Activated CD4-positive, alpha-beta T cell treated with anti-CD3 and anti-CD28 coated beads, Interleukin-2, amount 10 ng/mL, durations not matched to agents 7 days and 5 days (primary cell): Measurements from ENCODE around the gene NLRP1. TPM values are rescaled to one million over a fixed set of nuclear protein-coding genes. Genes with fewer than 3 reads are reported as not detected.
"Not testable (repeated sequence)": the region's sequence is repeated elsewhere in the genome, so short reads cannot be mapped to it uniquely, and the experiment has no call there.

Experiments used
- CTCF ChIA-PET: fragments of 350-600 bp; sonication (Branson Sonifier 250); formaldehyde crosslinking; loops from one replicate; lab custom pipeline; 2021; ENCODE audit warnings: antibody characterized with exemption; lab: Charles Lee
- POLR2A ChIA-PET: fragments of 350-600 bp; sonication (Branson Sonifier 250); formaldehyde crosslinking; loops from one replicate; lab custom pipeline; 2021; ENCODE audit warnings: antibody characterized with exemption; lab: Charles Lee
- DNase-seq: peaks from one replicate; pipeline ENCODE4 v3.0.0-alpha.2; 2020
- H3K27ac Mint-ChIP-seq: one replicate; pipeline ENCODE4 v1.8.0; 2021; ENCODE audit warnings: mild to moderate bottlenecking, moderate library complexity, mixed read lengths
- H3K27me3 Mint-ChIP-seq: one replicate; pipeline ENCODE4 v1.8.0; 2021; ENCODE audit warnings: mixed read lengths
- H3K36me3 Mint-ChIP-seq: one replicate; pipeline ENCODE4 v1.8.0; 2021; ENCODE audit warnings: low read depth, mixed read lengths
- H3K4me1 Mint-ChIP-seq: one replicate; pipeline ENCODE4 v1.8.0; 2021; ENCODE audit warnings: mixed read lengths
- H3K4me3 Mint-ChIP-seq: one replicate; pipeline ENCODE4 v1.8.0; 2021; ENCODE audit warnings: mild to moderate bottlenecking, moderate library complexity, mixed read lengths
- H3K9me3 Mint-ChIP-seq: one replicate; pipeline ENCODE4 v1.8.0; 2021; ENCODE audit warnings: mixed read lengths
- total RNA-seq, 2 experiments: library from RNA; stranded (reverse); gene quantifications; one replicate each; pipeline ENCODE4 v1.2.3, GENCODE V29; 2021

The NLRP1 gene
- total RNA-seq, 2 experiments from 2014 or later = 81.3 to 82.5 TPM

DNA sequence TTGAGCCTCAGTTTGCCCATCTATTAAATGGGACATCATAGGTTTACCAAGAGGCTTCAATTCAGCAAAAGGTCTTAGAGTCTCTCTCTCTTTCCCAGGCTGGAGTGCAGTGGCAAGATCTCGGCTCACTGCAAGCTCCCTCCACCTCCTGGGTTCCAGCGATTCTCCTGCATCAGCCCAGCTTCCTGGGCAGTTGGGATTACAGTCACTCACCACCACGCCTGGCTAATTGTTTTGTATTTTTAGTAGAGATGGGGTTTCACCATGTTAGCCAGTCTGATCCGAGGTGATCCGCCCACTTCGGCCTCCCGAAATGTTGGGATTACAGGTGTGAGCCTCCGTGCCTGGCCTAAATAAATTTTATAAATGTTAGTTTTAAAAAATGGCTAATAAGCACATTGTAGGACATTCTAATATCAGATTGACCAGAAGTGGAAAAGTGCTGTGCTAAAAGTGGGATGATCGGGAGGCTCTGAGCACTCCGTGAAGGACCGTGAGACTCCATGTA lies 1.0 kb upstream of the NLRP1 start:
- no peak for DNase-seq
- Mint-ChIP-seq H3K4me3 (no peak overlapping the region), H3K9me3 (no peaks in the 10 kb centered on the region), H3K27ac (peak overlapping the region; percentile 98), H3K36me3 (peaks cover 33% of the 10 kb centered on the region), H3K27me3 (peaks cover 8% of the 10 kb centered on the region), H3K4me1 (peaks cover 59% of the 10 kb centered on the region)
- POLR2A ChIA-PET = no interaction called here
- CTCF ChIA-PET = interaction anchor here (0.6 to 1.3 kb wide), 4 partner anchors 119 to 881 kb away, joined by 3 to 6 read pairs (median 4); partner anchors contain the start of gene PELP1

DNA sequence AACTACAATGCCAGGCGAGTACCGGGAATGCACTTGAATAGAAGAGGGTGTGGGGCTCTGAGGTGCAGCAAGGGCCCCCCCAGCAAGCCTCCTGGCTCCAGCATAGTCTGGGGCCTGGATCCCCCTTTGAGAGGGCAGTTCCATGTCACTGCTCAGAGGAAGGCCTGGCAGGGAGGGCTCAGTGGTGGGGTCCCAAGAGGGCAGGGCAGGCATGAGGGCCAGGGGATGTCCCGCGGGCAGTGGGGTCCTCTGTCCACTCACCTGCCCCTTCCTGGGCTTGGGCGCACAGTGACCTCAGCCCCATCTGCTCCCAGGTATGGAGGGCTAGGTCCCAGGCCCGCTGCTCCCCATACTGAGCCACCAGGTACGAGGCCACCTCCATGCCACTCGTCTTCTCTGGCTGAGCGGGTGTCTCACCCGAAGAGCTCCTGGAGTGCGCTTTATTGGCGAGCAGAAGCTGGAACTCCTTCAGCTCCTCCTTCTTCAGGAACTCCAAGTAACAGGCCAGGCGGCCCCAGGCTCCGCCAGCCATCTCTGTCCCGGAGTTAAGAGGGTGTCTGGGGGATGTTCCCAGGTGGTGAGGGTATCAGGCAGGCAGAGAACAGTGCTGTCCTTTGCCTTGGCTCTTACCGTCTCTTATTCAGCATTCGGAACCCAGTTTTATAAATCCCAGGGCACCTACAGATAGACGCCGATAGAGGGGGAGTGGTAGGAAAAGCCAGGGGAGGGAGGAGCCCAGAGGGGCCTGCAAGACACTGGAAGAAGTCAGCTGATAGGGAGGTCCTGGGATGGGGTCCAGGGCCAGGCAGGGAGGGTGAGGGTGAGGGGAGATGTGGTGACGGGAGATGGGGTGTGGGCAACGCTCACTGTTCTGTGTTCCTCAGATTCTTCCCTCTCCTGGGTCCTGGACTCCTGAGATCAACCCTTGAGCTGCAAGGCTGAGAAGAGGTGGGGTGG lies 605 bp downstream of the NLRP1 start:
- ChIA-PET POLR2A (interaction anchor here (1.0 kb wide), 1 partner anchor 83 kb away, joined by 3 read pairs; no protein-coding TSS in a partner anchor), CTCF (no interaction called here)
- Mint-ChIP-seq H3K4me3 (peak overlapping the region; percentile 90), H3K9me3 (no peaks in the 10 kb centered on the region), H3K27me3 (peaks cover under 1% of the 10 kb centered on the region), H3K36me3 (peaks cover 48% of the 10 kb centered on the region), H3K4me1 (peaks cover 71% of the 10 kb centered on the region), H3K27ac (peak overlapping the region; percentile 98)
- DNase-seq = peak; percentile 29

DNA sequence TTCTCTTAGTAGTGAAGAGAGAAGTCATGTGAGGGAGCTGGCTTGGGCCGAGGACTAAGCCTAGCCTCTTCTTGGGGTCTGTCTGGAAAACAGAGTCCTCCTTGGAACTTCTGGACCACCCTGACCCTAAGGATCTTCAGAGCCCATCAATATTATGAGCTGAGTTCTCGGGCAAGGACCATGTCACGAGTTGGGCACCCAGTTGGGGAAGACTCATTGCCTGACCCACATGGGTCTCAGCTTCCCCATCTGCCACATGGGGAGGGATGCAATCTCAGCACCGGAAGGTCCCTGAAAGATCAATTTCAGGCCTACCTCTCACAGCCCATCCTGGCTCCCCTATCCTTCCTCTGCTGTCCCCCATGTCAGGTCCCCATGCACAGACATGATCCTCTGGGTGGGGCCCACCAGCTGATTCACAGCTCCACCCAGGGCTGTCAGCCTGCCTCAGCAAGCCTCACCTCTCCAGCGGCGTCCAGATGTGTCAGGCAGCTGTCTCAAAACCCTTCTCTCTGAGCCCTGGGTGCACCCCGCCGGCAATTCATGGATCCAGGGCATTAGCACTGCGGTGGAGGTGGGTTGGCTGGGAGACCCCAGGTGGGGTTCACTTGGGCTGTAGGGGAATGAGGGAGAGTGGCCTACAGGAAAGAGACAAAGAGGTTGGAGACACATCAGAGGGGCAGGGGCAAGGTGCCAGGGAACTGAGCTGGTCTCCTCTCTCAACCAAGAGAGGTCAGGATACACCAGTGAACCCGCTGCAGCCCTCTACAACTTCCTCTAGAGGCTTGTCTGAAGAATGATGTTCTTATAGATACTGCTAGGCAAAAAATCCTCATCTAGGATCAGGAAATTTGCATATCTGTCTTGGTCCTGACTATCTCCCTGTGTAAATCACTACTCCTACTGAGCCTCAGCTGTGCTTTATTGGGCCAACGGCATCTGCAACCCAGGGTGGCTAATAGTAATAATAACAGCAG lies 1.8 kb downstream of the NLRP1 start:
- Mint-ChIP-seq H3K9me3 (peaks cover 2% of the 10 kb centered on the region), H3K4me1 (peaks cover 77% of the 10 kb centered on the region), H3K36me3 (peaks cover 60% of the 10 kb centered on the region), H3K4me3 (peak overlapping the region; percentile 90), H3K27me3 (no peaks in the 10 kb centered on the region), H3K27ac (peak overlapping the region; percentile 98)
- no peak for DNase-seq
- CTCF ChIA-PET = interaction anchor here (0.9 to 1.4 kb wide), 2 partner anchors 10 to 16 kb away, joined by 3 read pairs; no protein-coding TSS in a partner anchor
- POLR2A ChIA-PET = no interaction called here

DNA sequence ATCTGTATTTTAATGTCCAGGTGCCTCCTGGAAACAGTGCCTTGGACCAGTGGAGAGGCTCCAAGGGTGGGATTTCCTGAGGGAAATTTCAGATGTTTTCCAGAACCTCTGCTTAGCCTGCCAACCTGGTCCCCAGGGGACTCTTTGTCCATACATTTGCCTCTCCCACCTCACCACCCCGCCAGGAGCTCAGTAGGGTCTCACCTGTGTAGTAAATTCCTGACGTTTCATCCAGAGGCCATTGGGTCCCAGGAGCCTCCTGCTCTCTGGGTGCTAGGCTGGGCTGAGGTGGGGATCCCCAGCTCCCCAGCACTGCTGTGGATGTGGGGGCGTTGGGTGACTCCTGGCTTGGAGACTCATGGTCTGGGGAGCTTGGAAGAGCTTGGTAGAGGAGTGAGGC lies 2.7 kb downstream of the NLRP1 start:
- peaks cover 4% of the 10 kb centered on the region for H3K9me3 Mint-ChIP-seq
- CTCF ChIA-PET = interaction anchor here (0.9 to 1.4 kb wide), 2 partner anchors 11 to 15 kb away, joined by 3 read pairs; no protein-coding TSS in a partner anchor
- peak overlapping the region; percentile 66 for H3K27ac Mint-ChIP-seq
- H3K36me3 Mint-ChIP-seq = peaks cover 69% of the 10 kb centered on the region
- H3K4me1 Mint-ChIP-seq = peaks cover 74% of the 10 kb centered on the region
- no peak for DNase-seq
- no peaks in the 10 kb centered on the region for H3K27me3 Mint-ChIP-seq
- no peak overlapping the region for H3K4me3 Mint-ChIP-seq
- POLR2A ChIA-PET = no interaction called here

DNA sequence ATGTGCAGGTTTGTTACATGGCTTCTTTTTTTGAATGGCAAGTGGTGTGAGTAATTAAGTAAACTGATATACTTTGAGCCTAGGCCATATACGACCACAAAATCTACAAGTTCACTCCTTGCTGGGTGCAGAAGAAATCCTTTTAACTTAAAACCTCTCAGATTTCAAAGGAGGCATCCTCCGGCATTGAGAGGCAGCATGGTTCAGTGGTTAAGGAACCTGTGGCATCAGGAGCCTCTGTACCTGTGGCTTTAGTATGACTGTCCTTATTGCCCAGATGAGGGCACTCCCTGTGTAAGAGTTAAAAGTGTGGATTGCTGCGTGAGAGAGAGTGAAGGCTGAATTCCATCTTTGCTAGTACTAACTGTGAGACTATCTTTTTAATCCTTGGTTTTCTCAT lies 3.3 kb downstream of the NLRP1 start:
- Mint-ChIP-seq H3K27me3 (no peaks in the 10 kb centered on the region), H3K27ac (peak overlapping the region; percentile 67), H3K4me3 (no peak overlapping the region), H3K36me3 (peaks cover 76% of the 10 kb centered on the region), H3K9me3 (peaks cover 4% of the 10 kb centered on the region), H3K4me1 (peaks cover 71% of the 10 kb centered on the region)
- DNase-seq = no peak
- POLR2A ChIA-PET = no interaction called here
- CTCF ChIA-PET = no interaction called here

DNA sequence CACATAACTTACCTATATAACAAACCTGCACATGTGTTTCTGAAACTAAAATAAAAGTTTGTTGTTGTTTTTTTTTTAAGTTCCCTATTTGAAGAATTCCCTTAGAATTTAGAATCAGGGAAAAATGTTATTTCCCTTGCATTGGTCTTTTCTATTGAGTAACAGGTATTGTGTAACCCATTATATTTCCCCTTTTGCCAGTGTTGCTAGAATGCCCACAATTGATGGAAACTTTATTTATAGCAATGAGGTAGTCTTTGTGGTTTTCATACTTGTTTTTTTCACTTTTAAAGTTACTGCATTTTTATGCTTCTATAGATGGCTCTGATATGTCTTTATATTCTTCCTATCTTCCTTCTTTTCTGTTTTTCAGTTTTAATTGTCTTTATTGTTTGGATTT lies 3.9 kb downstream of the NLRP1 start:
- no peaks in the 10 kb centered on the region for H3K27me3 Mint-ChIP-seq
- H3K27ac Mint-ChIP-seq = no peak overlapping the region
- DNase-seq = no peak
- H3K9me3 Mint-ChIP-seq = peaks cover 4% of the 10 kb centered on the region
- ChIA-PET POLR2A (no interaction called here), CTCF (no interaction called here)
- H3K4me3 Mint-ChIP-seq = no peak overlapping the region
- peaks cover 68% of the 10 kb centered on the region for H3K4me1 Mint-ChIP-seq
- peaks cover 82% of the 10 kb centered on the region for H3K36me3 Mint-ChIP-seq

DNA sequence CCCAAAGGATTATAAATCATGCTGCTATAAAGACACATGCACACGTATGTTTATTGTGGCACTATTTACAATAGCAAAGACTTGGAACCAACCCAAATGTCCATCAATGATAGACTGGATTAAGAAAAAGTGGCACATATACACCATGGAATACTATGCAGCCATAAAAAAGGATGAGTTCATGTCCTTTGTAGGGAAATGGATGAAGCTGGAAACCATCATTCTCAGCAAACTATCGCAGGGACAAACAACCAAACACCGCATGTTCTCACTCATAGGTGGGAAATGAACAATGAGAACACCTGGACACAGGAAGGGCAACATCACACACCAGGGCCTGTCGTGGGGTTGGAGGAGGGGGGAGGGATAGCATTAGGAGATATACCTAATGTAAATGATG lies 5.5 kb downstream of the NLRP1 start:
- H3K9me3 Mint-ChIP-seq, POLR2A ChIA-PET, CTCF ChIA-PET, H3K27me3 Mint-ChIP-seq, DNase-seq, H3K4me3 Mint-ChIP-seq, H3K27ac Mint-ChIP-seq: not testable (repeated sequence)
- H3K36me3 Mint-ChIP-seq = peaks cover 92% of the 10 kb centered on the region
- peaks cover 57% of the 10 kb centered on the region for H3K4me1 Mint-ChIP-seq

DNA sequence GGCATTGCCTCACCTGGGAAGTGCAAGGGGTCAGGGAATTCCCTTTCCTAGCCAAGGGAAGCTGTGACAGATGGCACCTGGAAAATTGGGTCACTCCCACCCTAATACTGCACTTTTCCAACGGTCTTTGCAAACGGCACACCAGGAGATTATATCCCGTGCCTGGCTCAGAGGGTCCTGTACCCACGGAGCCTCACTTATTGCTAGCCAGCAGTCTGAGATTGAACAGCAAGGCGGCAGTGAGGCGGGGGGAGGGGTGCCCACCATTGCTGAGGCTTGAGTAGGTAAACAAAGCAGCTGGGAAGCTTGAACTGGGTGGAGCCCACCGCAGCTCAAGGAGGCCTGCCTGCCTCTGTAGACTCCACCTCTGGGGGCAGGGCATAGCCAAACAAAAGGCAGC lies 11.3 kb downstream of the NLRP1 start:
- CTCF ChIA-PET, DNase-seq, H3K27ac Mint-ChIP-seq, H3K4me3 Mint-ChIP-seq, POLR2A ChIA-PET, H3K27me3 Mint-ChIP-seq: not testable (repeated sequence)
- Mint-ChIP-seq H3K4me1 (peaks cover 26% of the 10 kb centered on the region), H3K9me3 (peaks cover 18% of the 10 kb centered on the region), H3K36me3 (peaks cover 100% of the 10 kb centered on the region)

DNA sequence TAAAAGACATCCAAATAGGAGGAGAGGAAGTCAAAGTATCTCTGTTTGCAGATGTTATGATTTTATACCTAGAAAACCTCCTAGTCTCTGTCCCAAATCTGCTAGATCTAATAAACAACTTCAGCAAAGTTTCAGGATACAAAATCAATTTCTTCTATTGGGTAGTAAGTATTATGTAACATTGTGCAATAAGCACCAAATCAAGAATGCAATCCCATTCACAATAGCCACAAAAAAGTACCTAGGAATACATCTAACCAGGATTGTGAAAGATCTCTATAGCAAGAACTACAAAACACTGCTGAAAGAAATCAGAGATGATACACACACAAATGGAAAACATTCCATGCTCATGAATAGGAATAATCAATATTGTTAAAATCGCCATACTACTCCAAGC lies 13.0 kb downstream of the NLRP1 start:
- Mint-ChIP-seq H3K36me3 (peaks cover 98% of the 10 kb centered on the region), H3K4me1 (peaks cover 19% of the 10 kb centered on the region), H3K9me3 (peaks cover 17% of the 10 kb centered on the region), H3K4me3 (no peak overlapping the region), H3K27me3 (no peaks in the 10 kb centered on the region), H3K27ac (no peak overlapping the region)
- ChIA-PET POLR2A (no interaction called here), CTCF (no interaction called here)
- no peak for DNase-seq

DNA sequence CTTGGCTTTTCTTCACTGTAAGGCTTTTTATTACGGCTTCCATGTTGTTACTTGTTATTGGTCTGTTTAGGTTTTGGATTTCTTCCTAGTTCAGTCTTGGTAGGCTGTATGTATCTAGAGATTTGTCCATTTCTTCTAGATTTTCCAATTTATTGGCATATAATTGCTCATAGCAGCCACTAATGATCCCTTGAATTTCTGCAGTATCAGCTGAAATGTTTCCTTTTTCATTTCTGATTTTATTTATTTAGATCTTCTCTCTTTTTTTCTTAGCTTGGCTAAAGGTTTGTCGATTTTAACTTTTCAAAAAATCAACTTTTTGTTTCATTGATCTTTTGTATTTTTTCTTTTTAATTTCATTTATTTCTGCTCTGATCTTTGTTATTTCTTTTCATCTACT lies 18.5 kb downstream of the NLRP1 start:
- peaks cover 9% of the 10 kb centered on the region for H3K9me3 Mint-ChIP-seq
- POLR2A ChIA-PET = no interaction called here
- H3K27me3 Mint-ChIP-seq = no peaks in the 10 kb centered on the region
- CTCF ChIA-PET = interaction anchor here (0.9 to 1.0 kb wide), 2 partner anchors 9 to 17 kb away, joined by 3 to 4 read pairs; no protein-coding TSS in a partner anchor
- DNase-seq = no peak
- H3K4me3 Mint-ChIP-seq = no peak overlapping the region
- peaks cover 19% of the 10 kb centered on the region for H3K4me1 Mint-ChIP-seq
- no peak overlapping the region for H3K27ac Mint-ChIP-seq
- peaks cover 56% of the 10 kb centered on the region for H3K36me3 Mint-ChIP-seq

DNA sequence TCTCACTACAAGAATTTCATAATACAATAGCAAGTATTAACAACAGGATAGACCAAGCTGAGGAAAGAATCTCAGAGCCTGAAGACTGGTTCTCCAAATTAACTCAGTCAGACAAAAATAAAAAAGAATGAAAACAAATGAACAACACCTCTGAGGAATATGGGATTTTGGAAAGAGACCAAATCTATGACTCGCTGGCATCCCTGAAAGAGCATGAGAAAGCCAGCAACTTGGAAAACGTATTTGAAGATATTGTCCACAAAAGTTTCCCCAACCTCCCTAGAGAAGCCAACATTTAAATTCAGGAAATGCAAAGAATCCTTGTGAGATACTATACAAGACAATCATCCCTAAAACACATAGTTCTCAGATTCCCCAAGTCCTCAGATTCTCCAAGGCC lies 20.9 kb downstream of the NLRP1 start:
- Mint-ChIP-seq H3K36me3 (peaks cover 47% of the 10 kb centered on the region), H3K27ac (no peak overlapping the region), H3K27me3 (no peaks in the 10 kb centered on the region), H3K4me1 (peaks cover 13% of the 10 kb centered on the region), H3K9me3 (peaks cover 1% of the 10 kb centered on the region), H3K4me3 (no peak overlapping the region)
- POLR2A ChIA-PET = no interaction called here
- CTCF ChIA-PET = interaction anchor here (0.7 kb wide), 1 partner anchor 11 kb away, joined by 4 read pairs; no protein-coding TSS in a partner anchor
- DNase-seq = no peak

DNA sequence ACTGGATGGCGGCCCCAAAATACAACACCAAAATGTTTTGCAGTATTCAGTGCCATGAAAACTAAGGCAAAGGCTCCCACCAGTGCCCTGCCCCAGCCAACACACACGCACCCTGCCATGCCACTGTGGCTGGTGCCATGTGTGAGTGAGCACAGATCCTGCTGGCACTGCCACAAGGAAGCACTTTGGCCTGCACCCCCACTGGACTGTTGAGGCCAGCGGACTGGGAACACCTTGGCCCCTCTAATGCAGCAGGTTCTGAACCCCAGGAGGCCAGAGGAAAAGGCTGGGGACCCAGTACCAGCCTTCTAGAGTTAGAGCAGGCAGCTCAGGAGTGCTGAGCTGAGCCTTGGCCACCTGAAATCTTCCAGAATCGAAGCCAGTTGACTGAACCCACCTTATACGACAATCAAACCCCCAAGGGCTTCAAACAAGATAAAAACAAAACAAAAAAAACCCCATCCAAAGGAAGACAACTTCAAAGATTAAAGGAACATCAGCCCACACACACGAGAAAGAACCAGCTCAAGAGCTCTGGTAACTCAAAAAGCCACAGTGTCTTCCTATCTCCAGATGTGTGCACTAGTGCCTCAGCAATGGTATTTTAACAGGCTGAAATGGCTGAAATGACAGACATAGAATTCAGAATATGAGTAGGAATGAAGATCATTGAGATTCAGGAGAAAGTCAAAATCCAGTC lies 21.5 kb downstream of the NLRP1 start:
- H3K4me3 Mint-ChIP-seq = no peak overlapping the region
- H3K27me3 Mint-ChIP-seq = no peaks in the 10 kb centered on the region
- no peak overlapping the region for H3K27ac Mint-ChIP-seq
- ChIA-PET POLR2A (no interaction called here), CTCF (interaction anchor here (0.7 kb wide), 1 partner anchor 10 kb away, joined by 4 read pairs; no protein-coding TSS in a partner anchor)
- H3K9me3 Mint-ChIP-seq = peaks cover 1% of the 10 kb centered on the region
- DNase-seq = no peak
- peaks cover 46% of the 10 kb centered on the region for H3K36me3 Mint-ChIP-seq
- peaks cover 13% of the 10 kb centered on the region for H3K4me1 Mint-ChIP-seq
